Endodermal cell (in vitro differentiated cells): ENCODE data around the gene POC1A. TPM values are rescaled to one million over a fixed set of nuclear protein-coding genes. Genes with fewer than 3 reads are reported as not detected.

Experiments used
- DNase-seq: peaks from one replicate; pipeline ENCODE4 v3.0.0-alpha.2; 2017
- H3K27ac ChIP-seq: 2 replicates; pipeline ENCODE4 v1.5.1; 2013; ENCODE audit warnings: mild to moderate bottlenecking, low read depth, low read length, moderate library complexity
- H3K27me3 ChIP-seq: 2 replicates; pipeline ENCODE4 v1.6.1; 2013; ENCODE audit warnings: mild to moderate bottlenecking, low read length, moderate library complexity; ENCODE audit not compliant: insufficient read depth, control insufficient read depth, poor library complexity, severe bottlenecking
- H3K36me3 ChIP-seq: 2 replicates; pipeline ENCODE4 v1.7.0; 2013; ENCODE audit warnings: mild to moderate bottlenecking, low read length, moderate library complexity; ENCODE audit not compliant: control insufficient read depth, insufficient read depth
- H3K4me1 ChIP-seq: one replicate; pipeline ENCODE4 v1.7.0; 2013; ENCODE audit warnings: low read length; ENCODE audit not compliant: control insufficient read depth, insufficient read depth
- H3K4me3 ChIP-seq: 2 replicates; pipeline ENCODE4 v1.5.1; 2013; ENCODE audit warnings: mild to moderate bottlenecking, low read length, moderate library complexity
- H3K9ac ChIP-seq: 2 replicates; pipeline ENCODE4 v1.6.1; 2013; ENCODE audit warnings: mild to moderate bottlenecking, low read length, moderate library complexity; ENCODE audit not compliant: poor library complexity, severe bottlenecking; ENCODE audit errors: extremely low read depth
- H3K9me3 ChIP-seq: 2 replicates; pipeline ENCODE4 v1.6.1; 2013; ENCODE audit warnings: mild to moderate bottlenecking, low read length, moderate library complexity; ENCODE audit not compliant: control insufficient read depth
- H3K27ac Mint-ChIP-seq: 2 replicates; pipeline ENCODE4 v1.8.0; 2020; ENCODE audit warnings: mixed read lengths
- H3K27me3 Mint-ChIP-seq: 2 replicates; pipeline ENCODE4 v1.8.0; 2021; ENCODE audit warnings: mild to moderate bottlenecking, mixed read lengths; ENCODE audit not compliant: insufficient read depth
- H3K36me3 Mint-ChIP-seq: 2 replicates; pipeline ENCODE4 v1.8.0; 2020; ENCODE audit warnings: low read depth, mixed read lengths
- H3K4me1 Mint-ChIP-seq: 2 replicates; pipeline ENCODE4 v1.8.0; 2020; ENCODE audit warnings: mixed read lengths
- H3K4me3 Mint-ChIP-seq: 2 replicates; pipeline ENCODE4 v1.8.0; 2020; ENCODE audit warnings: mild to moderate bottlenecking, moderate library complexity, mixed read lengths
- H3K9me3 Mint-ChIP-seq: 2 replicates; pipeline ENCODE4 v1.8.0; 2020; ENCODE audit warnings: mild to moderate bottlenecking, mixed read lengths
- WGBS, 2 experiments: methylation state at CpG; one replicate each; pipeline versions ENCODE4 v1.1.5 to v1.1.7; 2013; ENCODE audit warnings: missing lambda C conversion rate in 2 of 2, mixed read lengths in 1 of 2; ENCODE audit not compliant: insufficient coverage in 1 of 2, insufficient read length in 1 of 2; 5-methylcytosine and 5-hydroxymethylcytosine counted together
- total RNA-seq, 2 donors: library from RNA; stranded (reverse); fragmentation: NEBNext Ultra II Directional in 1 of 2; extraction: Animal tissue kit (Norgen Biotek cat#: 25700) in 1 of 2; gene quantifications; 2 replicates in 1 of 2; 3 replicates in 1 of 2; pipeline ENCODE4 v1.2.1, GENCODE V29; 2021
- TF ChIP-seq, protein P1 (sequence below): fragments of 200-600 bp; sonication (generic); conservative IDR thresholded peaks from 2 replicates; pipeline ENCODE4 v1.5.0; 2021; ENCODE audit warnings: antibody characterized with exemption, mild to moderate bottlenecking

Gene POC1A
- total RNA-seq, 2 donors from 2014 or later = 19.7 to 24.0 TPM

DNA sequence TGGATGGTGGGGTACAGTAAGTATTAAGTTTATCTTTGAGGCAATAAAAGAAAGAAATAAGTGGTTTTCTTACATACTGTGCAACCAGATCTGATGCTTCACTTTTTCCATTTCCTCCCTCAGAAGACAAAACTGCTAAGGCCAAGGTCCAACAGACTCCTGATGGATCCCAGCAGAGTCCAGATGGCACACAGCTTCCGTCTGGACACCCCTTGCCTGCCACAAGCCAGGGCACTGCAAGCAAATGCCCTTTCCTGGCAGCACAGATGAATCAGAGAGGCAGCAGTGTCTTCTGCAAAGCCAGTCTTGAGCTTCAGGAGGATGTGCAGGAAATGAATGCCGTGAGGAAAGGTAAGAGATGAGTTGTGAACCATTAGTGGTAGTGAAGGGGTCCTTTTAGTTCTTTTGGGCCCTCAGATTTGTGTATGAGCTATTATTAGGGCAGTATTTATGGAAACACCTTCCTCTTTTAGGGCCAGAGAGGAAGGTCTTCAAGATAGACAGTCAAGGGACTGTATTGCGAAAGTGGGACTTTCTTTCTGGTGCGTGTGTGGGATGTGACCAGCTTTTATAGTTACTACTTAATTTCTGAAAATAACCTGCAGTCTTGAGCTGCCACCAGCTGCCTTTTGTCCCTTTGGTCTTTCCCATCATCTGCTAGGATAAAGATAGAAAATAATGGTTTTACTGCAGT lies 48.3 kb upstream of the POC1A start:
- Histone ChIP-seq H3K4me1 (peaks cover 6% of the 10 kb centered on the region), H3K27me3 (no peaks in the 10 kb centered on the region), H3K9me3 (no peaks in the 10 kb centered on the region), H3K36me3 (peaks cover 71% of the 10 kb centered on the region), H3K4me3 (no peak overlapping the region), H3K27ac (no peak overlapping the region), H3K9ac (no peak overlapping the region)
- H3K4me1 Mint-ChIP-seq = peaks cover 12% of the 10 kb centered on the region
- H3K9me3 Mint-ChIP-seq = no peaks in the 10 kb centered on the region
- no peaks in the 10 kb centered on the region for H3K27me3 Mint-ChIP-seq
- DNase-seq = no peak
- TF ChIP-seq, protein P1, sequence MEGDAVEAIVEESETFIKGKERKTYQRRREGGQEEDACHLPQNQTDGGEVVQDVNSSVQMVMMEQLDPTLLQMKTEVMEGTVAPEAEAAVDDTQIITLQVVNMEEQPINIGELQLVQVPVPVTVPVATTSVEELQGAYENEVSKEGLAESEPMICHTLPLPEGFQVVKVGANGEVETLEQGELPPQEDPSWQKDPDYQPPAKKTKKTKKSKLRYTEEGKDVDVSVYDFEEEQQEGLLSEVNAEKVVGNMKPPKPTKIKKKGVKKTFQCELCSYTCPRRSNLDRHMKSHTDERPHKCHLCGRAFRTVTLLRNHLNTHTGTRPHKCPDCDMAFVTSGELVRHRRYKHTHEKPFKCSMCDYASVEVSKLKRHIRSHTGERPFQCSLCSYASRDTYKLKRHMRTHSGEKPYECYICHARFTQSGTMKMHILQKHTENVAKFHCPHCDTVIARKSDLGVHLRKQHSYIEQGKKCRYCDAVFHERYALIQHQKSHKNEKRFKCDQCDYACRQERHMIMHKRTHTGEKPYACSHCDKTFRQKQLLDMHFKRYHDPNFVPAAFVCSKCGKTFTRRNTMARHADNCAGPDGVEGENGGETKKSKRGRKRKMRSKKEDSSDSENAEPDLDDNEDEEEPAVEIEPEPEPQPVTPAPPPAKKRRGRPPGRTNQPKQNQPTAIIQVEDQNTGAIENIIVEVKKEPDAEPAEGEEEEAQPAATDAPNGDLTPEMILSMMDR = no peak
- no peak overlapping the region for H3K4me3 Mint-ChIP-seq
- peaks cover 72% of the 10 kb centered on the region for H3K36me3 Mint-ChIP-seq
- 88 to 96% methylated on average over 2 to 4 of the region's 4 CpGs for WGBS, 2 experiments
- no peak overlapping the region for H3K27ac Mint-ChIP-seq

GRCh38 chr3:52200981-52201679 lies 46.9 kb upstream of the POC1A start:
- H3K27me3 Mint-ChIP-seq = no peaks in the 10 kb centered on the region
- Histone ChIP-seq H3K4me3 (no peak overlapping the region), H3K9ac (no peak overlapping the region), H3K9me3 (no peaks in the 10 kb centered on the region), H3K27me3 (no peaks in the 10 kb centered on the region), H3K4me1 (peaks cover 9% of the 10 kb centered on the region), H3K36me3 (peaks cover 60% of the 10 kb centered on the region), H3K27ac (no peak overlapping the region)
- H3K9me3 Mint-ChIP-seq = no peaks in the 10 kb centered on the region
- DNase-seq = no peak
- TF ChIP-seq, protein P1 = no peak
- WGBS, 2 experiments = 98 to 100% methylated on average over 5 of the region's 5 CpGs
- H3K27ac Mint-ChIP-seq = no peak overlapping the region
- no peak overlapping the region for H3K4me3 Mint-ChIP-seq
- H3K4me1 Mint-ChIP-seq = peaks cover 14% of the 10 kb centered on the region
- peaks cover 60% of the 10 kb centered on the region for H3K36me3 Mint-ChIP-seq

DNA sequence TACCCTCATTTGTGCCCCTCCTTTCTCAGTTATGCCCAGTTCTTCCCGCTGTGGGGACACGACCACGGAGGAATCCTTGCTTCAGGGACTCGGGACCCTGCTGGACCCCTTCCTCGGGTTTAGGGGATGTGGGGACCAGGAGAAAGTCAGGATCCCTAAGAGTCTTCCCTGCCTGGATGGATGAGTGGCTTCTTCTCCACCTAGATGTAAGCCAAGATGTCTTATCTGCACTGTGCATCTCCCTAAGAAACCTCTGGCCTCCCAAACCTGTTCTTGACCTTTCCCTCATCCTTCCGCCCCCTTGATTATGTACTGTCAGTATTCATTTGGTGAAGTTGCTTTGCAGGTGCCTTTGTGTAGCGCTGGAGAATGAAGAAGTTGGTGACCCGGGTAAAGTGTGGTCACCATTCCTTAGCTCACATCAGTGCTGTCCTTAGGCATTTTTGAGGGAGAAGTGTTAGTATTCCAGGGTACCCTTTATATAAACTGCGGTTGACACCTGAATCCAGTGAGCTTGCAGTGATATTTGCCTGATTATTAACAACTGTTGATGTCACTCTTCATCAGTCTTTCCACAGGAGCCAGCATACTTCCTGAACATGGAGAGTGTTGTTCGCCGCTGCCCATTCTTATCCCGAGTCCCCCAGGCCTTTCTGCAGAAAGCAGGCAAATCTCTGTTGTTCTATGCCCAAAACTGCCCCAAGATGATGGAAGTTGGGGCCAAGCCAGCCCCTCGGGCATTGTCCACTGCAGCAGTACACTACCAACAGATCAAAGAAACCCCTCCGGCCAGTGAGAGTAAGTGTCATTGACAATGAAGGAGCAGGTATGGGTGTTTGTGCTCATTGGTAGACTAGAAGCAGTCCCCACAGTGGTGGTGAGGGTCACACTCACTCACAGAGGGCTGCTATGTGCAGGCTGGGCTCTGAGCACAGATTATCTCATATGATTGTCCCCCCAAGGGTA lies 44.7 kb upstream of the POC1A start:
- Mint-ChIP-seq H3K36me3 (peaks cover 40% of the 10 kb centered on the region), H3K27ac (peak overlapping the region; percentile 41), H3K9me3 (no peaks in the 10 kb centered on the region), H3K4me1 (peaks cover 14% of the 10 kb centered on the region), H3K27me3 (no peaks in the 10 kb centered on the region), H3K4me3 (peak overlapping the region; percentile 94)
- Histone ChIP-seq H3K27ac (no peak overlapping the region), H3K4me3 (peak overlapping the region; percentile 98), H3K36me3 (peaks cover 39% of the 10 kb centered on the region), H3K4me1 (peaks cover 9% of the 10 kb centered on the region), H3K9ac (peak overlapping the region; percentile 86), H3K27me3 (no peaks in the 10 kb centered on the region), H3K9me3 (no peaks in the 10 kb centered on the region)
- 61 to 81% methylated on average over 7 to 14 of the region's 14 CpGs for WGBS, 2 experiments
- TF ChIP-seq, protein P1 = no peak
- DNase-seq = no peak
